Right lobe of liver (tissue), 4 donors: Measurements from ENCODE around the gene RNASE7.

Experiments
- CTCF ChIP-seq, 4 donors: fragments of 200-600 bp in 3 of 4; fragments of 450-650 bp in 1 of 4; IDR thresholded peaks; one replicate each; pipeline versions ENCODE4 v1.5.1 to v1.8.0; 2016 to 2022; ENCODE audit warnings: antibody characterized with exemption in 4 of 4, mild to moderate bottlenecking in 2 of 4
- POLR2A ChIP-seq: fragments of 450-650 bp; IDR thresholded peaks from one replicate; pipeline ENCODE4 v1.6.1; 2017; ENCODE audit warnings: antibody characterized with exemption, mild to moderate bottlenecking
- donor health status: DM: no; HTN: no; CAD: no.
- donor health status: DM: no; HTN: no; CAD: no.
- donor health status: DM: no; HTN: yes; CAD: no.

GRCh38 chr14:21054768-21055145 lies 12.6 kb downstream of the RNASE7 start:
- TF ChIP-seq CTCF (IDR thresholded peaks at IDR 0.05) (no peak), POLR2A (no peak)
